Measurements from ENCODE around the gene KCNJ11.

- TF ChIP-seq CTCF (IDR thresholded peaks at IDR 0.05; ENCODE audit: poor library complexity, severe bottlenecking) (no peak), POLR2AphosphoS5 (IDR thresholded peaks at IDR 0.05) (no peak), EP300 (conservative IDR thresholded peaks at IDR 0.05; ENCODE audit: poor library complexity, severe bottlenecking) (no peak), EZH2 (IDR thresholded peaks at IDR 0.05; ENCODE audit: borderline replicate concordance, insufficient read depth, low read length, poor library complexity, severe bottlenecking) (no peak)
Observed at GRCh38 chr11:17421781-17422180, 33.3 kb upstream of the KCNJ11 start.

Data from neural cell (in vitro differentiated cells).